Smooth muscle cell (in vitro differentiated cells): Measurements from ENCODE around the gene ADNP2. TPM values are rescaled to one million over a fixed set of nuclear protein-coding genes. Genes with fewer than 3 reads are reported as not detected.
A peak's percentile ranks its signal among the peaks of the same experiment; 100 is the strongest.

Experiments
- DNase-seq: peaks from one replicate; lab custom pipeline; 2025; ENCODE audit not compliant: unreplicated experiment; lab: John Stamatoyannopoulos, UW
- H2AFZ ChIP-seq: fragments of 200-600 bp; sonication (generic); 2 replicates; pipeline ENCODE4 v1.6.0; 2016; ENCODE audit warnings: antibody characterized with exemption, low read depth, mild to moderate bottlenecking
- H3F3A ChIP-seq: fragments of 200-600 bp; sonication (generic); 2 replicates; pipeline ENCODE4 v1.6.0; 2017; ENCODE audit warnings: antibody characterized with exemption, low read depth
- H3K27ac ChIP-seq: fragments of 200-600 bp; sonication (generic); 2 replicates; pipeline ENCODE4 v1.5.1; 2016; ENCODE audit warnings: low read depth, mild to moderate bottlenecking
- H3K27me3 ChIP-seq: fragments of 200-600 bp; sonication (generic); 2 replicates; pipeline ENCODE4 v1.6.1; 2016; ENCODE audit warnings: low read depth, mild to moderate bottlenecking
- H3K36me3 ChIP-seq: fragments of 200-600 bp; sonication (generic); 2 replicates; pipeline ENCODE4 v1.5.1; 2016; ENCODE audit warnings: low read depth
- H3K4me1 ChIP-seq: fragments of 200-600 bp; sonication (generic); 2 replicates; pipeline ENCODE4 v1.5.1; 2016; ENCODE audit warnings: low read depth
- H3K4me2 ChIP-seq: fragments of 200-600 bp; sonication (generic); 2 replicates; pipeline ENCODE4 v1.6.0; 2016; ENCODE audit warnings: mild to moderate bottlenecking
- H3K4me3 ChIP-seq: fragments of 200-600 bp; sonication (generic); 2 replicates; pipeline ENCODE4 v1.5.1; 2016; ENCODE audit warnings: mild to moderate bottlenecking
- H3K79me2 ChIP-seq: fragments of 200-600 bp; sonication (generic); 2 replicates; pipeline ENCODE4 v1.6.0; 2016; ENCODE audit warnings: low read depth, mild to moderate bottlenecking
- H3K9ac ChIP-seq: fragments of 200-600 bp; sonication (generic); 2 replicates; pipeline ENCODE4 v1.6.0; 2016; ENCODE audit warnings: low read depth
- H3K9me3 ChIP-seq: fragments of 200-600 bp; sonication (generic); replicated peaks from 2 replicates; pipeline ENCODE4 v1.5.1; 2016; ENCODE audit warnings: low read depth
- H4K20me1 ChIP-seq: fragments of 200-600 bp; sonication (generic); 2 replicates; pipeline ENCODE4 v1.6.0; 2016; ENCODE audit warnings: low read depth
- CTCF ChIP-seq: fragments of 200-600 bp; sonication (generic); IDR thresholded peaks from 2 replicates; pipeline ENCODE4 v1.5.1; 2017; ENCODE audit warnings: borderline replicate concordance, mild to moderate bottlenecking, antibody characterized with exemption; ENCODE audit not compliant: insufficient read depth, poor library complexity, severe bottlenecking
- WGBS: methylation state at CpG from one replicate; pipeline ENCODE4 v1.1.7; 2016; ENCODE audit warnings: low lambda C conversion rate; 5-methylcytosine and 5-hydroxymethylcytosine counted together
- polyA plus RNA-seq: library from polyadenylated mRNA; unstranded; fragments of >200 nt; fragmentation: Nextera tagmentation; extraction: Ambion mirVana; gene quantifications from 2 replicates; pipeline ENCODE4 v1.2.1, GENCODE V29; 2016
- total RNA-seq: library from RNA; depleted of rRNA; stranded (reverse); fragments of >200 nt; gene quantifications from 2 replicates; pipeline ENCODE4 v1.2.3, GENCODE V29; 2014

ADNP2 gene
- total and polyA plus RNA-seq, 2 experiments from 2014 or later: 9.1 to 28.3 TPM

GRCh38 chr18:80171054-80171872, 62.2 kb downstream of the ADNP2 start:
- peak overlapping the region; percentile 74 for H3K27ac ChIP-seq
- no peaks in the 10 kb centered on the region for H3K79me2 ChIP-seq
- H3K4me3 ChIP-seq: peak overlapping the region; percentile 29
- DNase-seq: peak; percentile 45
- H3K36me3 ChIP-seq: no peaks in the 10 kb centered on the region
- no peak overlapping the region for H3K9ac ChIP-seq
- peak overlapping the region; percentile 80 for H3K4me2 ChIP-seq
- 23% methylated on average over 23 of the region's 23 CpGs for WGBS
- H3K9me3 ChIP-seq: no peaks in the 10 kb centered on the region
- no peaks in the 10 kb centered on the region for H3K4me1 ChIP-seq
- no peak overlapping the region for H2AFZ ChIP-seq
- peaks cover 3% of the 10 kb centered on the region for H4K20me1 ChIP-seq
- no peaks in the 10 kb centered on the region for H3K27me3 ChIP-seq
- peak; percentile 100 for TF ChIP-seq CTCF
- H3F3A ChIP-seq: peaks cover 4% of the 10 kb centered on the region

GRCh38 chr18:80172056-80172455, 63.0 kb downstream of the ADNP2 start:
- Histone ChIP-seq H3K36me3 (no peaks in the 10 kb centered on the region), H3K27ac (peak overlapping the region; percentile 74), H3K9ac (no peak overlapping the region), H3K9me3 (no peaks in the 10 kb centered on the region), H3K4me2 (peak overlapping the region; percentile 80), H3F3A (peaks cover 4% of the 10 kb centered on the region), H3K79me2 (no peaks in the 10 kb centered on the region), H2AFZ (no peak overlapping the region), H3K27me3 (no peaks in the 10 kb centered on the region), H4K20me1 (peaks cover 3% of the 10 kb centered on the region), H3K4me1 (no peaks in the 10 kb centered on the region), H3K4me3 (no peak overlapping the region)
- DNase-seq: no peak
- TF ChIP-seq CTCF: no peak
- WGBS: 66% methylated on average over 4 of the region's 4 CpGs

- H3K79me2 ChIP-seq: no peaks in the 10 kb centered on the region
- no peak overlapping the region for H3K4me2 ChIP-seq
- WGBS: 94% methylated on average over 10 of the region's 10 CpGs
- H3K4me3 ChIP-seq: no peak overlapping the region
- DNase-seq: no peak
- H2AFZ ChIP-seq: no peak overlapping the region
- H3K4me1 ChIP-seq: no peaks in the 10 kb centered on the region
- H3F3A ChIP-seq: peaks cover 4% of the 10 kb centered on the region
- H3K27me3 ChIP-seq: no peaks in the 10 kb centered on the region
- no peaks in the 10 kb centered on the region for H3K36me3 ChIP-seq
- no peaks in the 10 kb centered on the region for H3K9me3 ChIP-seq
- TF ChIP-seq CTCF: no peak
- no peak overlapping the region for H3K27ac ChIP-seq
- peaks cover 9% of the 10 kb centered on the region for H4K20me1 ChIP-seq
- no peak overlapping the region for H3K9ac ChIP-seq
Observed at GRCh38 chr18:80173060-80173459, 64.0 kb downstream of the ADNP2 start.
